ENCODE results near the gene ICE1. TPM values are rescaled to one million over a fixed set of nuclear protein-coding genes. Genes with fewer than 3 reads are reported as not detected.

ICE1 gene
- total RNA-seq, 1 experiment from 2014 or later, result 48.9 TPM

- no peak for TF ChIP-seq IRF1 (CRISPR knock-in tag; IDR thresholded peaks at IDR 0.05)
- no peak for TF ChIP-seq ELF4 (CRISPR knock-in tag; IDR thresholded peaks at IDR 0.05; ENCODE audit: low read depth)
- no peak for TF ChIP-seq NFATC4 (CRISPR knock-in tag; IDR thresholded peaks at IDR 0.05)
- TF ChIP-seq ZNF423 (CRISPR knock-in tag; IDR thresholded peaks at IDR 0.05), result no peak
Observed at GRCh38 chr5:5404381-5404780, 18.1 kb upstream of the ICE1 start (continued).

- Mint-ChIP-seq H3K4me1 (peaks cover 16% of the 10 kb centered on the region), H3K36me3 (peaks cover 29% of the 10 kb centered on the region), H3K9me3 (peaks cover 36% of the 10 kb centered on the region), H3K27me3 (ENCODE audit: low read depth) (peaks cover 2% of the 10 kb centered on the region), H3K4me3 (no peak overlapping the region), H3K27ac (no peak overlapping the region)
- CTCF ChIA-PET, result no interaction called here
- DNase-seq (ENCODE audit: low spot score) (no peak), ATAC-seq (no peak)
- POLR2A ChIA-PET, result no interaction called here
- TF ChIP-seq, protein P1, sequence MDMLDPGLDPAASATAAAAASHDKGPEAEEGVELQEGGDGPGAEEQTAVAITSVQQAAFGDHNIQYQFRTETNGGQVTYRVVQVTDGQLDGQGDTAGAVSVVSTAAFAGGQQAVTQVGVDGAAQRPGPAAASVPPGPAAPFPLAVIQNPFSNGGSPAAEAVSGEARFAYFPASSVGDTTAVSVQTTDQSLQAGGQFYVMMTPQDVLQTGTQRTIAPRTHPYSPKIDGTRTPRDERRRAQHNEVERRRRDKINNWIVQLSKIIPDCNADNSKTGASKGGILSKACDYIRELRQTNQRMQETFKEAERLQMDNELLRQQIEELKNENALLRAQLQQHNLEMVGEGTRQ (CRISPR knock-in tag; IDR thresholded peaks at IDR 0.05), result no peak
- TF ChIP-seq IRF1 (CRISPR knock-in tag; IDR thresholded peaks at IDR 0.05) (no peak), ZNF425 (CRISPR knock-in tag; conservative IDR thresholded peaks at IDR 0.05) (no peak), NR3C1 (CRISPR knock-in tag; conservative IDR thresholded peaks at IDR 0.05; ENCODE audit: low read depth) (no peak), NR1H2 (CRISPR knock-in tag; IDR thresholded peaks at IDR 0.05) (no peak), KAT7 (CRISPR knock-in tag; IDR thresholded peaks at IDR 0.05; ENCODE audit: borderline replicate concordance) (no peak), ZNF416 (CRISPR knock-in tag; IDR thresholded peaks at IDR 0.05) (no peak), CBFB (CRISPR knock-in tag; IDR thresholded peaks at IDR 0.05; ENCODE audit: low read depth) (no peak), TEAD1 (CRISPR knock-in tag; IDR thresholded peaks at IDR 0.05) (no peak)
- TF ChIP-seq, protein P2, sequence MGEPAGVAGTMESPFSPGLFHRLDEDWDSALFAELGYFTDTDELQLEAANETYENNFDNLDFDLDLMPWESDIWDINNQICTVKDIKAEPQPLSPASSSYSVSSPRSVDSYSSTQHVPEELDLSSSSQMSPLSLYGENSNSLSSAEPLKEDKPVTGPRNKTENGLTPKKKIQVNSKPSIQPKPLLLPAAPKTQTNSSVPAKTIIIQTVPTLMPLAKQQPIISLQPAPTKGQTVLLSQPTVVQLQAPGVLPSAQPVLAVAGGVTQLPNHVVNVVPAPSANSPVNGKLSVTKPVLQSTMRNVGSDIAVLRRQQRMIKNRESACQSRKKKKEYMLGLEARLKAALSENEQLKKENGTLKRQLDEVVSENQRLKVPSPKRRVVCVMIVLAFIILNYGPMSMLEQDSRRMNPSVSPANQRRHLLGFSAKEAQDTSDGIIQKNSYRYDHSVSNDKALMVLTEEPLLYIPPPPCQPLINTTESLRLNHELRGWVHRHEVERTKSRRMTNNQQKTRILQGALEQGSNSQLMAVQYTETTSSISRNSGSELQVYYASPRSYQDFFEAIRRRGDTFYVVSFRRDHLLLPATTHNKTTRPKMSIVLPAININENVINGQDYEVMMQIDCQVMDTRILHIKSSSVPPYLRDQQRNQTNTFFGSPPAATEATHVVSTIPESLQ (CRISPR knock-in tag; IDR thresholded peaks at IDR 0.05), result no peak
- TF ChIP-seq, protein P3, sequence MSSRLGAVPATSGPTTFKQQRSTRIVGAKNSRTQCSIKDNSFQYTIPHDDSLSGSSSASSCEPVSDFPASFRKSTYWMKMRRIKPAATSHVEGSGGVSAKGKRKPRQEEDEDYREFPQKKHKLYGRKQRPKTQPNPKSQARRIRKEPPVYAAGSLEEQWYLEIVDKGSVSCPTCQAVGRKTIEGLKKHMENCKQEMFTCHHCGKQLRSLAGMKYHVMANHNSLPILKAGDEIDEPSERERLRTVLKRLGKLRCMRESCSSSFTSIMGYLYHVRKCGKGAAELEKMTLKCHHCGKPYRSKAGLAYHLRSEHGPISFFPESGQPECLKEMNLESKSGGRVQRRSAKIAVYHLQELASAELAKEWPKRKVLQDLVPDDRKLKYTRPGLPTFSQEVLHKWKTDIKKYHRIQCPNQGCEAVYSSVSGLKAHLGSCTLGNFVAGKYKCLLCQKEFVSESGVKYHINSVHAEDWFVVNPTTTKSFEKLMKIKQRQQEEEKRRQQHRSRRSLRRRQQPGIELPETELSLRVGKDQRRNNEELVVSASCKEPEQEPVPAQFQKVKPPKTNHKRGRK (CRISPR knock-in tag; IDR thresholded peaks at IDR 0.05; ENCODE audit: borderline replicate concordance), result no peak
- TF ChIP-seq, protein P4, sequence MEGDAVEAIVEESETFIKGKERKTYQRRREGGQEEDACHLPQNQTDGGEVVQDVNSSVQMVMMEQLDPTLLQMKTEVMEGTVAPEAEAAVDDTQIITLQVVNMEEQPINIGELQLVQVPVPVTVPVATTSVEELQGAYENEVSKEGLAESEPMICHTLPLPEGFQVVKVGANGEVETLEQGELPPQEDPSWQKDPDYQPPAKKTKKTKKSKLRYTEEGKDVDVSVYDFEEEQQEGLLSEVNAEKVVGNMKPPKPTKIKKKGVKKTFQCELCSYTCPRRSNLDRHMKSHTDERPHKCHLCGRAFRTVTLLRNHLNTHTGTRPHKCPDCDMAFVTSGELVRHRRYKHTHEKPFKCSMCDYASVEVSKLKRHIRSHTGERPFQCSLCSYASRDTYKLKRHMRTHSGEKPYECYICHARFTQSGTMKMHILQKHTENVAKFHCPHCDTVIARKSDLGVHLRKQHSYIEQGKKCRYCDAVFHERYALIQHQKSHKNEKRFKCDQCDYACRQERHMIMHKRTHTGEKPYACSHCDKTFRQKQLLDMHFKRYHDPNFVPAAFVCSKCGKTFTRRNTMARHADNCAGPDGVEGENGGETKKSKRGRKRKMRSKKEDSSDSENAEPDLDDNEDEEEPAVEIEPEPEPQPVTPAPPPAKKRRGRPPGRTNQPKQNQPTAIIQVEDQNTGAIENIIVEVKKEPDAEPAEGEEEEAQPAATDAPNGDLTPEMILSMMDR (IDR thresholded peaks at IDR 0.05), result no peak
- TF ChIP-seq, protein P5, sequence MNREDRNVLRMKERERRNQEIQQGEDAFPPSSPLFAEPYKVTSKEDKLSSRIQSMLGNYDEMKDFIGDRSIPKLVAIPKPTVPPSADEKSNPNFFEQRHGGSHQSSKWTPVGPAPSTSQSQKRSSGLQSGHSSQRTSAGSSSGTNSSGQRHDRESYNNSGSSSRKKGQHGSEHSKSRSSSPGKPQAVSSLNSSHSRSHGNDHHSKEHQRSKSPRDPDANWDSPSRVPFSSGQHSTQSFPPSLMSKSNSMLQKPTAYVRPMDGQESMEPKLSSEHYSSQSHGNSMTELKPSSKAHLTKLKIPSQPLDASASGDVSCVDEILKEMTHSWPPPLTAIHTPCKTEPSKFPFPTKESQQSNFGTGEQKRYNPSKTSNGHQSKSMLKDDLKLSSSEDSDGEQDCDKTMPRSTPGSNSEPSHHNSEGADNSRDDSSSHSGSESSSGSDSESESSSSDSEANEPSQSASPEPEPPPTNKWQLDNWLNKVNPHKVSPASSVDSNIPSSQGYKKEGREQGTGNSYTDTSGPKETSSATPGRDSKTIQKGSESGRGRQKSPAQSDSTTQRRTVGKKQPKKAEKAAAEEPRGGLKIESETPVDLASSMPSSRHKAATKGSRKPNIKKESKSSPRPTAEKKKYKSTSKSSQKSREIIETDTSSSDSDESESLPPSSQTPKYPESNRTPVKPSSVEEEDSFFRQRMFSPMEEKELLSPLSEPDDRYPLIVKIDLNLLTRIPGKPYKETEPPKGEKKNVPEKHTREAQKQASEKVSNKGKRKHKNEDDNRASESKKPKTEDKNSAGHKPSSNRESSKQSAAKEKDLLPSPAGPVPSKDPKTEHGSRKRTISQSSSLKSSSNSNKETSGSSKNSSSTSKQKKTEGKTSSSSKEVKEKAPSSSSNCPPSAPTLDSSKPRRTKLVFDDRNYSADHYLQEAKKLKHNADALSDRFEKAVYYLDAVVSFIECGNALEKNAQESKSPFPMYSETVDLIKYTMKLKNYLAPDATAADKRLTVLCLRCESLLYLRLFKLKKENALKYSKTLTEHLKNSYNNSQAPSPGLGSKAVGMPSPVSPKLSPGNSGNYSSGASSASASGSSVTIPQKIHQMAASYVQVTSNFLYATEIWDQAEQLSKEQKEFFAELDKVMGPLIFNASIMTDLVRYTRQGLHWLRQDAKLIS (CRISPR knock-in tag; IDR thresholded peaks at IDR 0.05; ENCODE audit: borderline replicate concordance), result no peak
- TF ChIP-seq, protein P6, sequence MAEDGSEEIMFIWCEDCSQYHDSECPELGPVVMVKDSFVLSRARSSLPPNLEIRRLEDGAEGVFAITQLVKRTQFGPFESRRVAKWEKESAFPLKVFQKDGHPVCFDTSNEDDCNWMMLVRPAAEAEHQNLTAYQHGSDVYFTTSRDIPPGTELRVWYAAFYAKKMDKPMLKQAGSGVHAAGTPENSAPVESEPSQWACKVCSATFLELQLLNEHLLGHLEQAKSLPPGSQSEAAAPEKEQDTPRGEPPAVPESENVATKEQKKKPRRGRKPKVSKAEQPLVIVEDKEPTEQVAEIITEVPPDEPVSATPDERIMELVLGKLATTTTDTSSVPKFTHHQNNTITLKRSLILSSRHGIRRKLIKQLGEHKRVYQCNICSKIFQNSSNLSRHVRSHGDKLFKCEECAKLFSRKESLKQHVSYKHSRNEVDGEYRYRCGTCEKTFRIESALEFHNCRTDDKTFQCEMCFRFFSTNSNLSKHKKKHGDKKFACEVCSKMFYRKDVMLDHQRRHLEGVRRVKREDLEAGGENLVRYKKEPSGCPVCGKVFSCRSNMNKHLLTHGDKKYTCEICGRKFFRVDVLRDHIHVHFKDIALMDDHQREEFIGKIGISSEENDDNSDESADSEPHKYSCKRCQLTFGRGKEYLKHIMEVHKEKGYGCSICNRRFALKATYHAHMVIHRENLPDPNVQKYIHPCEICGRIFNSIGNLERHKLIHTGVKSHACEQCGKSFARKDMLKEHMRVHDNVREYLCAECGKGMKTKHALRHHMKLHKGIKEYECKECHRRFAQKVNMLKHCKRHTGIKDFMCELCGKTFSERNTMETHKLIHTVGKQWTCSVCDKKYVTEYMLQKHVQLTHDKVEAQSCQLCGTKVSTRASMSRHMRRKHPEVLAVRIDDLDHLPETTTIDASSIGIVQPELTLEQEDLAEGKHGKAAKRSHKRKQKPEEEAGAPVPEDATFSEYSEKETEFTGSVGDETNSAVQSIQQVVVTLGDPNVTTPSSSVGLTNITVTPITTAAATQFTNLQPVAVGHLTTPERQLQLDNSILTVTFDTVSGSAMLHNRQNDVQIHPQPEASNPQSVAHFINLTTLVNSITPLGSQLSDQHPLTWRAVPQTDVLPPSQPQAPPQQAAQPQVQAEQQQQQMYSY (CRISPR knock-in tag; IDR thresholded peaks at IDR 0.05), result no peak
Observed at GRCh38 chr5:5405441-5405840, 17.0 kb upstream of the ICE1 start.

All from WTC11 (cell line).